ENCODE results near the gene USP7.
"Not testable (repeated sequence)": the region's sequence is repeated elsewhere in the genome, so short reads cannot be mapped to it uniquely, and the experiment has no call there.

The USP7 gene

GRCh38 chr16:8846401-8846932 lies 117.2 kb downstream of the USP7 start:
- TF ChIP-seq, protein P1, sequence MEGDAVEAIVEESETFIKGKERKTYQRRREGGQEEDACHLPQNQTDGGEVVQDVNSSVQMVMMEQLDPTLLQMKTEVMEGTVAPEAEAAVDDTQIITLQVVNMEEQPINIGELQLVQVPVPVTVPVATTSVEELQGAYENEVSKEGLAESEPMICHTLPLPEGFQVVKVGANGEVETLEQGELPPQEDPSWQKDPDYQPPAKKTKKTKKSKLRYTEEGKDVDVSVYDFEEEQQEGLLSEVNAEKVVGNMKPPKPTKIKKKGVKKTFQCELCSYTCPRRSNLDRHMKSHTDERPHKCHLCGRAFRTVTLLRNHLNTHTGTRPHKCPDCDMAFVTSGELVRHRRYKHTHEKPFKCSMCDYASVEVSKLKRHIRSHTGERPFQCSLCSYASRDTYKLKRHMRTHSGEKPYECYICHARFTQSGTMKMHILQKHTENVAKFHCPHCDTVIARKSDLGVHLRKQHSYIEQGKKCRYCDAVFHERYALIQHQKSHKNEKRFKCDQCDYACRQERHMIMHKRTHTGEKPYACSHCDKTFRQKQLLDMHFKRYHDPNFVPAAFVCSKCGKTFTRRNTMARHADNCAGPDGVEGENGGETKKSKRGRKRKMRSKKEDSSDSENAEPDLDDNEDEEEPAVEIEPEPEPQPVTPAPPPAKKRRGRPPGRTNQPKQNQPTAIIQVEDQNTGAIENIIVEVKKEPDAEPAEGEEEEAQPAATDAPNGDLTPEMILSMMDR (IDR thresholded peaks at IDR 0.05; ENCODE audit: control extremely low read depth, extremely low read depth, low read depth, missing control alignments) = no peak

DNA sequence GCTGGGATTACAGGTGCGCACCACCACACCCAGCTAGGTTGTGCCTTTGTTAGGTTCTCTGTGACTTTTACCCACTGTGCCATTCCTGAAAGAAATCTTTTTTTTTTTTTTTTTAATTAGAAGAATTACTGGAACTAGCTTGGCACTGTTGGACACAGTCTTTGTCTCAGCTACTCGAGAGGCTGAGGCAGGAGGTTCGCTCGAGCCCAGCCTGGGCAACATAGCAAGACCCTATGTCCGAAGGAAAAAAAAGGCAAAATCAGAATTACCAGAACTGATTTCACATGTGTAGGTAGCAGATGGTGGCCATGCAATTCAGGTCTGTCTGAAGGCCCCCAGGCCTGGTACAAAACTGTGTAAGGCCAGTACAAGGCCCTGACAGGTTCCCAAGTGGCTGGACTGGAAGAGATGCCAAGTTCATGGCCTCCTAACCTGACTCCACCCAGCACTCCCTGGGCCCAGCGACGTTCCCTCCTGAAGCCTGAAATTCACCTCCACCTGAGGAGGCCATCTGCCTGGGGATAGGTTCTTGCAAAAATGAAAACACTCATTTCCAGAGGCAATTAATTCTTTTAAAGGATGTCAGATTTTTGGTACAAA lies 117.9 kb downstream of the USP7 start:
- CTCF ChIA-PET = no interaction called here
- peak; percentile 7 for DNase-seq (ENCODE audit: extremely low spot score)
- TF ChIP-seq, protein P1 (IDR thresholded peaks at IDR 0.05; ENCODE audit: control extremely low read depth, extremely low read depth, low read depth, missing control alignments) = no peak
- POLR2A ChIA-PET = no interaction called here

More at GRCh38 chr16:8846401-8846932, 117.2 kb downstream of the USP7 start:
- POLR2A ChIA-PET = no interaction called here
- DNase-seq (ENCODE audit: extremely low spot score) = peak; percentile 7
- CTCF ChIA-PET = no interaction called here

DNA sequence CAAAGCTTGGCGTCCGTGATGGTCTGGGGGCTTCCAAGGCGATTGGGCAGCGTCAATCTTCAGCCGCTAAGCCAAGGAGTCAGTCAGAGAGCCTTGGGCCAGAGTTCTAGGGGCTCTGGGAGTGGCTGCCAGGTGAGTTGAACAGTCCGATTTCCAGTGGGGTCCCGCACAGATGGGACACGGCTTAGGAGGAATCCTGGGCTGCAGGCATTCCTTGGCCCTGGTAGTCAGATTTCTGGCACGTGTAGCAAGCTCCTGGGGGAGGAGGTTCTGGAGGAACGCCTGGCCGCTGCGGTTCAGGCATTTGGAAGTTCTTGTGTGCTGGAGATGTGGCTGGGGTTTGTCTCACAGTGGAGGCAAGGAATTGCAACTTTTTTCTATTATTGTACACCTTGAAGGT lies 120.4 kb downstream of the USP7 start:
- CTCF ChIA-PET; DNase-seq (ENCODE audit: extremely low spot score); POLR2A ChIA-PET: not testable (repeated sequence)

All from GM10248 (cell line).